ENCODE data around the gene BMPR1A. TPM values are rescaled to one million over a fixed set of nuclear protein-coding genes. Genes with fewer than 3 reads are reported as not detected.

Gene BMPR1A
- total and polyA plus RNA-seq, 10 of the 15 experiments (the other 5 are each of a cell fraction or from before 2014, with no cell fraction given) = 2.3 to 22.7 (median 13.1) TPM

DNA sequence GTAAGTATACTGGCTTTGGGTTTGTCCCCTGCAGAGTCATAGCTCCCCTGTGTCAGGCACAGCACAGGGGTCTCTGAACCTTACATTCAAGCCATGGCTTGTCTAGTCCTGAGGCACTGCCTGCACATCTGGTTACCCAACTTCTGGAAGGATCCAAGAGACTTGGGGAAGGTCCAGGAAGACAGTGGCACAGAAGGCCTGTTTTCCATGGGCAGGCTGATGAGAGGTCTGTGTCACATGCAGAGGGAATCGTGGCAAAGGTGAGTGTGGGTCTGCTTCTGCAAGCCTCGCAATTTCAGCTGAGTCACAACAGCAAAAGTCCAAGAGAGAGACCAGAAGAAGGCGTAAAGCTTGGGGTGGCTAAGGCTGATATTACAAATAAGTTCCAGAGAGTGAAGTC, 28.4 kb upstream of the BMPR1A start:
- CTCF ChIA-PET = interaction anchor here (0.8 kb wide), 1 partner anchor 30 kb away, joined by 3 read pairs; no protein-coding TSS in a partner anchor

More for the DNA sequence above, 28.4 kb upstream of the BMPR1A start:
- TF ChIP-seq IRF4 (IDR thresholded peaks at IDR 0.05; ENCODE audit: low read depth, low read length) (no peak), CREM (IDR thresholded peaks at IDR 0.05; ENCODE audit: low read depth) (no peak), RFX5 (IDR thresholded peaks at IDR 0.05; ENCODE audit: low read depth, low read length) (no peak), YBX1 (IDR thresholded peaks at IDR 0.05) (no peak), TBL1XR1 (IDR thresholded peaks at IDR 0.05; ENCODE audit: low read depth, low read length) (no peak), MYB (IDR thresholded peaks at IDR 0.05; ENCODE audit: borderline replicate concordance, low read depth, low read length) (no peak), RCOR1 (conservative IDR thresholded peaks at IDR 0.05; ENCODE audit: low read depth, low read length) (no peak), SMC3 (IDR thresholded peaks at IDR 0.05; ENCODE audit: borderline replicate concordance, low read length) (no peak), CBX5 (IDR thresholded peaks at IDR 0.05; ENCODE audit: low read depth) (no peak), BRCA1 (IDR thresholded peaks at IDR 0.05; ENCODE audit: low read depth, low read length) (no peak), MEF2B (IDR thresholded peaks at IDR 0.05; ENCODE audit: partially characterized antibody, poor library complexity, severe bottlenecking) (no peak), SREBF2 (IDR thresholded peaks at IDR 0.05; ENCODE audit: low read length) (no peak), MYC (IDR thresholded peaks at IDR 0.05; ENCODE audit: insufficient read depth, insufficient read length, insufficient replicate concordance, low read length, severe bottlenecking) (no peak), NFYB (IDR thresholded peaks at IDR 0.05; ENCODE audit: insufficient read depth, low read depth, low read length) (no peak)
- TF ChIP-seq, protein P1, sequence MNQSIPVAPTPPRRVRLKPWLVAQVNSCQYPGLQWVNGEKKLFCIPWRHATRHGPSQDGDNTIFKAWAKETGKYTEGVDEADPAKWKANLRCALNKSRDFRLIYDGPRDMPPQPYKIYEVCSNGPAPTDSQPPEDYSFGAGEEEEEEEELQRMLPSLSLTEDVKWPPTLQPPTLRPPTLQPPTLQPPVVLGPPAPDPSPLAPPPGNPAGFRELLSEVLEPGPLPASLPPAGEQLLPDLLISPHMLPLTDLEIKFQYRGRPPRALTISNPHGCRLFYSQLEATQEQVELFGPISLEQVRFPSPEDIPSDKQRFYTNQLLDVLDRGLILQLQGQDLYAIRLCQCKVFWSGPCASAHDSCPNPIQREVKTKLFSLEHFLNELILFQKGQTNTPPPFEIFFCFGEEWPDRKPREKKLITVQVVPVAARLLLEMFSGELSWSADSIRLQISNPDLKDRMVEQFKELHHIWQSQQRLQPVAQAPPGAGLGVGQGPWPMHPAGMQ (IDR thresholded peaks at IDR 0.05; ENCODE audit: borderline replicate concordance) = no peak
- TF ChIP-seq, protein P2, sequence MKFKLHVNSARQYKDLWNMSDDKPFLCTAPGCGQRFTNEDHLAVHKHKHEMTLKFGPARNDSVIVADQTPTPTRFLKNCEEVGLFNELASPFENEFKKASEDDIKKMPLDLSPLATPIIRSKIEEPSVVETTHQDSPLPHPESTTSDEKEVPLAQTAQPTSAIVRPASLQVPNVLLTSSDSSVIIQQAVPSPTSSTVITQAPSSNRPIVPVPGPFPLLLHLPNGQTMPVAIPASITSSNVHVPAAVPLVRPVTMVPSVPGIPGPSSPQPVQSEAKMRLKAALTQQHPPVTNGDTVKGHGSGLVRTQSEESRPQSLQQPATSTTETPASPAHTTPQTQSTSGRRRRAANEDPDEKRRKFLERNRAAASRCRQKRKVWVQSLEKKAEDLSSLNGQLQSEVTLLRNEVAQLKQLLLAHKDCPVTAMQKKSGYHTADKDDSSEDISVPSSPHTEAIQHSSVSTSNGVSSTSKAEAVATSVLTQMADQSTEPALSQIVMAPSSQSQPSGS (IDR thresholded peaks at IDR 0.05; ENCODE audit: low read length) = no peak
- TF ChIP-seq, protein P3, sequence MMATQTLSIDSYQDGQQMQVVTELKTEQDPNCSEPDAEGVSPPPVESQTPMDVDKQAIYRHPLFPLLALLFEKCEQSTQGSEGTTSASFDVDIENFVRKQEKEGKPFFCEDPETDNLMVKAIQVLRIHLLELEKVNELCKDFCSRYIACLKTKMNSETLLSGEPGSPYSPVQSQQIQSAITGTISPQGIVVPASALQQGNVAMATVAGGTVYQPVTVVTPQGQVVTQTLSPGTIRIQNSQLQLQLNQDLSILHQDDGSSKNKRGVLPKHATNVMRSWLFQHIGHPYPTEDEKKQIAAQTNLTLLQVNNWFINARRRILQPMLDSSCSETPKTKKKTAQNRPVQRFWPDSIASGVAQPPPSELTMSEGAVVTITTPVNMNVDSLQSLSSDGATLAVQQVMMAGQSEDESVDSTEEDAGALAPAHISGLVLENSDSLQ (IDR thresholded peaks at IDR 0.05) = no peak
- TF ChIP-seq, protein P4, sequence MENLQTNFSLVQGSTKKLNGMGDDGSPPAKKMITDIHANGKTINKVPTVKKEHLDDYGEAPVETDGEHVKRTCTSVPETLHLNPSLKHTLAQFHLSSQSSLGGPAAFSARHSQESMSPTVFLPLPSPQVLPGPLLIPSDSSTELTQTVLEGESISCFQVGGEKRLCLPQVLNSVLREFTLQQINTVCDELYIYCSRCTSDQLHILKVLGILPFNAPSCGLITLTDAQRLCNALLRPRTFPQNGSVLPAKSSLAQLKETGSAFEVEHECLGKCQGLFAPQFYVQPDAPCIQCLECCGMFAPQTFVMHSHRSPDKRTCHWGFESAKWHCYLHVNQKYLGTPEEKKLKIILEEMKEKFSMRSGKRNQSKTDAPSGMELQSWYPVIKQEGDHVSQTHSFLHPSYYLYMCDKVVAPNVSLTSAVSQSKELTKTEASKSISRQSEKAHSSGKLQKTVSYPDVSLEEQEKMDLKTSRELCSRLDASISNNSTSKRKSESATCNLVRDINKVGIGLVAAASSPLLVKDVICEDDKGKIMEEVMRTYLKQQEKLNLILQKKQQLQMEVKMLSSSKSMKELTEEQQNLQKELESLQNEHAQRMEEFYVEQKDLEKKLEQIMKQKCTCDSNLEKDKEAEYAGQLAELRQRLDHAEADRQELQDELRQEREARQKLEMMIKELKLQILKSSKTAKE (IDR thresholded peaks at IDR 0.05; ENCODE audit: low read depth, poor library complexity, severe bottlenecking) = no peak
- FAIRE-seq = no peak
- Histone ChIP-seq H3K4me3 (no peak overlapping the region), H3K9me3 (replicated peaks; ENCODE audit: control insufficient read depth, insufficient read depth, low read length) (no peaks in the 10 kb centered on the region; the same call in 2 of the 3 replicates), H3K4me2 (ENCODE audit: control insufficient read depth, insufficient read depth) (no peak overlapping the region), H3K27ac (ENCODE audit: control insufficient read depth, insufficient read depth) (no peak overlapping the region), H3K4me1 (ENCODE audit: control insufficient read depth, insufficient read depth, low read length) (no peaks in the 10 kb centered on the region; the same call in 1 of the 2 replicates), H3K27me3 (replicated peaks in 1 of 2; ENCODE audit: control insufficient read depth in 2 of 2, insufficient read depth in 2 of 2, low read length in 1 of 2) (no peaks in the 10 kb centered on the region; a peak in 1 of 4 replicates), H3K79me2 (ENCODE audit: control insufficient read depth, insufficient read depth, low read length) (no peaks in the 10 kb centered on the region), H2AFZ (ENCODE audit: control insufficient read depth, low read depth, low read length) (no peak overlapping the region), H3K36me3 (ENCODE audit: control insufficient read depth in 2 of 2, insufficient read depth in 2 of 2, low read length in 1 of 2) (no peaks in the 10 kb centered on the region), H4K20me1 (ENCODE audit: control insufficient read depth, insufficient read depth) (no peaks in the 10 kb centered on the region), H3K9ac (ENCODE audit: control insufficient read depth, insufficient read depth, low read length) (no peak overlapping the region)
- no TSS peak for BruUV-seq (replicated peaks)
- no peak for DNase-seq (ENCODE audit: low read depth, low spot score)
- ChIA-PET SMC1A (ENCODE audit: uncharacterized antibody, unreplicated experiment) (interaction anchor here (0.5 kb wide), 1 partner anchor 62 kb away, joined by 5 read pairs; no protein-coding TSS in a partner anchor), POLR2A (no interaction called here), RAD21 (ENCODE audit: unreplicated experiment) (interaction anchor here (1.2 kb wide), 2 partner anchors 16 to 20 kb away, joined by 3 read pairs; no protein-coding TSS in a partner anchor)
- intact Hi-C loops (cut with micrococcal nuclease; ENCODE audit: unreplicated experiment) = no loop called here
- no peak for ATAC-seq
- 33% methylated on average over 3 of the region's 3 CpGs for WGBS (ENCODE audit: insufficient coverage, insufficient replicate concordance, low lambda C conversion rate, missing lambda C conversion rate)
- in situ Hi-C loops (cut with MboI) = no loop called here

Measured in GM12878 (cell line).